A549 (cell line): ENCODE measurements around the gene DCHS2. TPM values are rescaled to one million over a fixed set of nuclear protein-coding genes. Genes with fewer than 3 reads are reported as not detected.

Experiments
- ATAC-seq, 2 experiments: fragments of 200-7000 bp in 1 of 2; fragments of >200 bp in 1 of 2; cut with Nextera tagmentation in 1 of 2; cut with Tn5 transposase in 1 of 2; 3 replicates each; pipeline versions ENCODE4 v1.8.0 to v1.9.1; 2018 to 2020; ENCODE audit warnings: mild to moderate bottlenecking in 1 of 2, moderate library complexity in 1 of 2
- CTCF ChIA-PET: fragments of 300-600 bp; sonication (Branson Sonifier 250); formaldehyde crosslinking; extraction: SDS; loops from one replicate; lab custom pipeline; 2021; ENCODE audit warnings: antibody characterized with exemption, inconsistent platforms; lab: Yijun Ruan, JAX
- POLR2A ChIA-PET: fragments of 350-600 bp; formaldehyde crosslinking; extraction: SDS; loops from one replicate; lab custom pipeline; 2021; ENCODE audit warnings: antibody characterized with exemption, inconsistent platforms; lab: Yijun Ruan, JAX
- DNase-seq, 2 experiments: peaks; one replicate each; pipeline versions ENCODE4 v3.0.0 to v3.0.0-alpha.2; 2011 to 2016; ENCODE audit warnings: low read depth in 1 of 2, low spot score in 1 of 2
- FAIRE-seq: peaks from 2 replicates; lab custom pipeline; 2011; peaks lifted over from hg19 to GRCh38; lab: Jason Lieb, UNC
- H3K27ac ChIP-seq, 2 experiments: fragments of >200 bp; sonication (Bioruptor Twin); formaldehyde crosslinking; 3 replicates each; pipeline ENCODE4 v1.5.1; 2016 to 2017
- H3K4me1 ChIP-seq: fragments of >200 bp; sonication (Bioruptor Twin); formaldehyde crosslinking; 3 replicates; pipeline ENCODE4 v1.6.1; 2016
- H3K4me2 ChIP-seq: fragments of >200 bp; sonication (Bioruptor Twin); formaldehyde crosslinking; 3 replicates; pipeline ENCODE4 v1.6.1; 2016
- H3K4me3 ChIP-seq: fragments of >200 bp; sonication (Bioruptor Twin); formaldehyde crosslinking; 3 replicates; pipeline ENCODE4 v1.5.1; 2016
- H3K9me3 ChIP-seq: fragments of >200 bp; sonication (Bioruptor Twin); formaldehyde crosslinking; 3 replicates; pipeline ENCODE4 v1.6.1; 2016
- BHLHE40 ChIP-seq: IDR thresholded peaks from 2 replicates; pipeline ENCODE4 v1.6.1; 2012; ENCODE audit warnings: low read depth, low read length, inconsistent platforms
- CBX2 ChIP-seq: fragments of 200-600 bp; sonication (generic); IDR thresholded peaks from 2 replicates; pipeline ENCODE4 v1.6.1; 2016; ENCODE audit warnings: low read depth, mild to moderate bottlenecking, borderline replicate concordance
- CHD2 ChIP-seq: fragments of 150-350 bp; IDR thresholded peaks from 2 replicates; pipeline ENCODE4 v1.6.1; 2014; ENCODE audit warnings: low read length; ENCODE audit not compliant: partially characterized antibody
- EHMT2 ChIP-seq: fragments of 200-600 bp; sonication (generic); IDR thresholded peaks from 2 replicates; pipeline ENCODE4 v1.6.1; 2016; ENCODE audit warnings: antibody characterized with exemption, low read depth, mild to moderate bottlenecking, moderate library complexity
- ESRRA ChIP-seq: fragments of 150-350 bp; IDR thresholded peaks from 2 replicates; pipeline ENCODE4 v1.6.1; 2014; ENCODE audit warnings: mild to moderate bottlenecking, low read length, borderline replicate concordance
- FOSB ChIP-seq: fragments of 250-450 bp; sonication (Bioruptor Pico); IDR thresholded peaks from 2 replicates; pipeline ENCODE4 v1.5.0; 2020; ENCODE audit warnings: mild to moderate bottlenecking, moderate library complexity
- FOSL2 ChIP-seq, 2 experiments: fragments of 450-650 bp in 1 of 2; fragments of >200 bp in 1 of 2; sonication (Bioruptor Twin) in 1 of 2; formaldehyde crosslinking; IDR thresholded peaks; 2 replicates each; pipeline versions ENCODE4 v1.5.0 to v1.6.1; 2016 to 2020; ENCODE audit warnings: mild to moderate bottlenecking in 1 of 2, moderate library complexity in 1 of 2
- GATA3 ChIP-seq: IDR thresholded peaks from 2 replicates; pipeline ENCODE4 v1.6.1; 2012; ENCODE audit warnings: borderline replicate concordance
- HDAC2 ChIP-seq: fragments of 200-600 bp; sonication (generic); IDR thresholded peaks from 2 replicates; pipeline ENCODE4 v1.6.1; 2016
- MAFK ChIP-seq: fragments of 450-650 bp; IDR thresholded peaks from 2 replicates; pipeline ENCODE4 v1.6.1; 2014; ENCODE audit not compliant: partially characterized antibody
- NR3C1 ChIP-seq: fragments of >200 bp; sonication (Bioruptor Twin); formaldehyde crosslinking; IDR thresholded peaks from 3 replicates; pipeline ENCODE4 v1.6.1; 2017
- ZFP36 ChIP-seq: fragments of 450-650 bp; IDR thresholded peaks from 2 replicates; pipeline ENCODE4 v1.6.1; 2014; ENCODE audit warnings: borderline replicate concordance; ENCODE audit not compliant: partially characterized antibody
- WGBS: methylation state at CpG from one replicate; pipeline ENCODE4 v1.1.6; 2017; ENCODE audit errors: missing lambda C conversion rate; 5-methylcytosine and 5-hydroxymethylcytosine counted together
- polyA plus RNA-seq, 4 experiments: library from polyadenylated mRNA; depleted of rRNA in 3 of 4; stranded (reverse); fragments of >200 nt; fragmentation: RNase III in 1 of 4; extraction: RNeasy Plus Mini Kit Qiagen cat#74134 plus additional on column Dnase treatment in 1 of 4; gene quantifications; 2 replicates in 3 of 4; 3 replicates in 1 of 4; pipeline ENCODE4 v1.2.3, GENCODE V29; 2011 to 2017
- TF ChIP-seq, protein P1 (sequence below): fragments of >200 bp; sonication (Bioruptor Twin); formaldehyde crosslinking; IDR thresholded peaks from 3 replicates; pipeline ENCODE4 v1.6.1; 2016
- TF ChIP-seq, protein P2 (sequence below): fragments of 150-350 bp; IDR thresholded peaks from 2 replicates; pipeline ENCODE4 v1.6.1; 2014; ENCODE audit warnings: low read depth, mild to moderate bottlenecking, low read length
- TF ChIP-seq, protein P3 (sequence below): IDR thresholded peaks from 2 replicates; pipeline ENCODE4 v1.6.1; 2012
- TF ChIP-seq, protein P4 (sequence below): fragments of >200 bp; sonication (Bioruptor Twin); formaldehyde crosslinking; IDR thresholded peaks from 2 replicates; pipeline ENCODE4 v1.6.1; 2016
- TF ChIP-seq, protein P5 (sequence below): IDR thresholded peaks from 2 replicates; pipeline ENCODE4 v1.6.1; 2012

Gene DCHS2
- polyA plus RNA-seq, 2 of the 4 experiments (the other 2 are of a cell fraction) = 0.06 TPM; not detected in 1

DNA sequence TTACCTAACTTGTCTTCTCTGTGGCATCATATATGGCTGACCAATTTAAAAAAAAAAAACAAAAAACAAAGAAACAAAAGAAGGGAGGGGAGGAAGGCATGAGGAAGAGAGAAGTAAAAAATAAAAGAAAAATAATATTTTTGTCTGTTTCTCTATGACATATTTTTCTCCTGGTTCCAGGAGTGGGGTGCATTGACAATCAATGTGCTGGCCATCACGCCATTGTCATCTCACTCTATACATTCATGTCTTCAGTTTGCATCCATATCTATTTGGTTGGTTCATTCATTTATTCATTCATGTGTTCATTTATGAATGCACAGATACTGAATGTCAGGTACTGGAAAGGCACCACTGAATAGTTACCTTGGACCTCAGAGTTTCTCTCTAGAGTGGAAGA, 183.4 kb downstream of the DCHS2 start:
- FAIRE-seq = no peak

DNA sequence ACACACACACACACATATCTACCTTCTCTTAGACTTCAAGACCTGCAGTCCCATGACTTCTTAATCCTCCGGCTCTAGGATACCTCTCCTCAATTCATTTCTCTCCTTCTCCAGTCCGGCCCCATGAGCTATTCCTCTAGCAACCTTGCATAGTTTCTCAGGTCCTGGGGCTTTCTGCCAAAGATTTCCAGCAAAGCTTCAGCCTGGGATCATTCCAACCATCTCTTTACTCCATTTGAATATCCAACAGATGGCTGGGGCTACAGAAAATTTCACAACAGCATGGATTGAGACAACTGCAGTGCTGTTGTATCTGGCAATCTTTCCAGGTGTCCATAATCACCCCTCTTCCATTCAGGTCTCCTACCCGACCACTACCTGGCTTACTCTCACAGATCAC, 184.1 kb downstream of the DCHS2 start:
- DNase-seq = no peak
- Histone ChIP-seq H3K4me3 (no peak overlapping the region), H3K27ac (no peak overlapping the region), H3K4me2 (no peak overlapping the region), H3K9me3 (no peaks in the 10 kb centered on the region), H3K4me1 (no peaks in the 10 kb centered on the region)
- no peak for ATAC-seq
- ChIA-PET POLR2A (no interaction called here), CTCF (no interaction called here)
- no peak for TF ChIP-seq NR3C1
- TF ChIP-seq HDAC2 = no peak
- no peak for TF ChIP-seq ZFP36
- TF ChIP-seq, protein P1, sequence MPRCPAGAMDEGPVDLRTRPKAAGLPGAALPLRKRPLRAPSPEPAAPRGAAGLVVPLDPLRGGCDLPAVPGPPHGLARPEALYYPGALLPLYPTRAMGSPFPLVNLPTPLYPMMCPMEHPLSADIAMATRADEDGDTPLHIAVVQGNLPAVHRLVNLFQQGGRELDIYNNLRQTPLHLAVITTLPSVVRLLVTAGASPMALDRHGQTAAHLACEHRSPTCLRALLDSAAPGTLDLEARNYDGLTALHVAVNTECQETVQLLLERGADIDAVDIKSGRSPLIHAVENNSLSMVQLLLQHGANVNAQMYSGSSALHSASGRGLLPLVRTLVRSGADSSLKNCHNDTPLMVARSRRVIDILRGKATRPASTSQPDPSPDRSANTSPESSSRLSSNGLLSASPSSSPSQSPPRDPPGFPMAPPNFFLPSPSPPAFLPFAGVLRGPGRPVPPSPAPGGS = no peak
- TF ChIP-seq, protein P2, sequence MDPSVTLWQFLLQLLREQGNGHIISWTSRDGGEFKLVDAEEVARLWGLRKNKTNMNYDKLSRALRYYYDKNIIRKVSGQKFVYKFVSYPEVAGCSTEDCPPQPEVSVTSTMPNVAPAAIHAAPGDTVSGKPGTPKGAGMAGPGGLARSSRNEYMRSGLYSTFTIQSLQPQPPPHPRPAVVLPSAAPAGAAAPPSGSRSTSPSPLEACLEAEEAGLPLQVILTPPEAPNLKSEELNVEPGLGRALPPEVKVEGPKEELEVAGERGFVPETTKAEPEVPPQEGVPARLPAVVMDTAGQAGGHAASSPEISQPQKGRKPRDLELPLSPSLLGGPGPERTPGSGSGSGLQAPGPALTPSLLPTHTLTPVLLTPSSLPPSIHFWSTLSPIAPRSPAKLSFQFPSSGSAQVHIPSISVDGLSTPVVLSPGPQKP = no peak
- no peak for TF ChIP-seq GATA3
- TF ChIP-seq EHMT2 = no peak
- TF ChIP-seq, protein P3, sequence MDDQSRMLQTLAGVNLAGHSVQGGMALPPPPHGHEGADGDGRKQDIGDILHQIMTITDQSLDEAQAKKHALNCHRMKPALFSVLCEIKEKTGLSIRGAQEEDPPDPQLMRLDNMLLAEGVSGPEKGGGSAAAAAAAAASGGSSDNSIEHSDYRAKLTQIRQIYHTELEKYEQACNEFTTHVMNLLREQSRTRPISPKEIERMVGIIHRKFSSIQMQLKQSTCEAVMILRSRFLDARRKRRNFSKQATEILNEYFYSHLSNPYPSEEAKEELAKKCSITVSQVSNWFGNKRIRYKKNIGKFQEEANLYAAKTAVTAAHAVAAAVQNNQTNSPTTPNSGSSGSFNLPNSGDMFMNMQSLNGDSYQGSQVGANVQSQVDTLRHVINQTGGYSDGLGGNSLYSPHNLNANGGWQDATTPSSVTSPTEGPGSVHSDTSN = no peak
- TF ChIP-seq CHD2 = no peak
- no peak for TF ChIP-seq BHLHE40
- FAIRE-seq = no peak
- WGBS = 25% methylated on average over 3 of the region's 3 CpGs

More for the DNA sequence above, 183.4 kb downstream of the DCHS2 start:
- Histone ChIP-seq H3K9me3 (no peaks in the 10 kb centered on the region), H3K27ac (no peak overlapping the region), H3K4me1 (no peaks in the 10 kb centered on the region), H3K4me2 (no peak overlapping the region)
- ChIA-PET POLR2A (no interaction called here), CTCF (interaction anchor here (2.0 kb wide), 1 partner anchor 522 kb away, joined by 4 read pairs; no protein-coding TSS in a partner anchor)
- no peak for ATAC-seq
- WGBS = 0% methylated on average over 1 of the region's 1 CpG
- TF ChIP-seq, protein P4, sequence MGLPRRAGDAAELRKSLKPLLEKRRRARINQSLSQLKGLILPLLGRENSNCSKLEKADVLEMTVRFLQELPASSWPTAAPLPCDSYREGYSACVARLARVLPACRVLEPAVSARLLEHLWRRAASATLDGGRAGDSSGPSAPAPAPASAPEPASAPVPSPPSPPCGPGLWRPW = no peak
- TF ChIP-seq ESRRA (no peak), CBX2 (no peak), MAFK (no peak)
- TF ChIP-seq, protein P5, sequence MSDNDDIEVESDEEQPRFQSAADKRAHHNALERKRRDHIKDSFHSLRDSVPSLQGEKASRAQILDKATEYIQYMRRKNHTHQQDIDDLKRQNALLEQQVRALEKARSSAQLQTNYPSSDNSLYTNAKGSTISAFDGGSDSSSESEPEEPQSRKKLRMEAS = no peak
- TF ChIP-seq, protein P3 = no peak
- TF ChIP-seq, all 56 proteins: peak for 0
- H3K4me3 ChIP-seq = no peak overlapping the region
- DNase-seq = no peak

DNA sequence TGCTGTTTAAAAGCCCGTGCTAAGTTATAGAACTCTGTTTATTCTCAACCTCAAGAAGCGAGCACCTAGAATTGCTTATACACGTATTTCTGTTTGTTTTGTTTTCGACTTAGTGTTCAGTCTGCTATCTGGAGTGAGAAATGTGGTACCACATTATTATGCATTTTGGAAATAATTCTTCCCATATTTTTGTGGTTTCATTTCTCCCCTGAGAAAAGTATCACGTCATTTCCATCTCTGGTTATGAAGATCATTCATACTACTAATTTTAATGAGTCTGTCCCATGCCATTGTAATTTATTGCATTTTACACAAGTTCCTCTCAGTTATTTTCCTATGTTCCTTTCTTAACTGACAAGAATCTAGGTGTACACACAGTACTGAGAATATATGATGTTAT, 186.0 kb downstream of the DCHS2 start:
- WGBS = 3% methylated on average over 5 of the region's 5 CpGs
- no peak for FAIRE-seq

More for the DNA sequence above, 186.0 kb downstream of the DCHS2 start:
- DNase-seq (no peak), ATAC-seq (no peak)
- ChIA-PET POLR2A (no interaction called here), CTCF (no interaction called here)
- no peaks in the 10 kb centered on the region for H3K4me1 ChIP-seq
- H3K9me3 ChIP-seq = no peaks in the 10 kb centered on the region
- no peak overlapping the region for H3K27ac ChIP-seq
- no peak overlapping the region for H3K4me2 ChIP-seq
- no peak for TF ChIP-seq FOSB
- TF ChIP-seq, protein P1 = no peak
- no peak for TF ChIP-seq FOSL2 (IDR thresholded peaks at IDR 0.05)
- TF ChIP-seq FOSL2 (CRISPR knock-in tag; IDR thresholded peaks at IDR 0.05) = no peak
- no peak for TF ChIP-seq CHD2
- H3K4me3 ChIP-seq = no peak overlapping the region
